Measurements from ENCODE around the gene SPRR1A. TPM values are rescaled to one million over a fixed set of nuclear protein-coding genes. Genes with fewer than 3 reads are reported as not detected.
"Not testable (repeated sequence)": the region's sequence is repeated elsewhere in the genome, so short reads cannot be mapped to it uniquely, and the experiment has no call there.

Gene SPRR1A
- polyA plus RNA-seq, 3 donors from 2014 or later: not detected

DNA sequence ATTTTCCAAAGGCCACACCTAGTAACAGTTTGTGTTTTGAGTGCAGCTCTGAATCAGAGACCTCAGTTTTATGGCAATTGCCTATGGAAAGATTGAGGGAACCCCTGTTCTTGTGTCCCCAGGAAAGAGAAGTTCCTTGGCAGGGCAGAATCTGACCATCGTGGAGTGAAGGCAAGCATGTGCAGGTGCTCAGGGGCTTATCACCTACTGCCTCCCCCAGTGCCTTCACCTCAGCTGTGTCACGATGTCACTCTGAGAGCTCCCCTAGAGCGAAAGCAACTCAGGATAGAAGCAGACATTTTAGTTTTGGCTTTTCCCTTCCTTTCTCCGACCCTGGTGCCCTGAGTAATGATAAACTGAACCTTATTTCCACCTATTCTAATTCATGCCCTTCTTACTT, 1.8 kb upstream of the SPRR1A start:
- H3K4me3 Mint-ChIP-seq: no peak overlapping the region
- H3K27ac Mint-ChIP-seq: no peak overlapping the region
- H3K9me3 Mint-ChIP-seq: peaks cover 0 to 2% (median 0%) of the 10 kb centered on the region in 6 donors
- H3K27me3 Mint-ChIP-seq (ENCODE audit: low read depth in 3 of 3): peaks cover 1 to 6% (median 4%) of the 10 kb centered on the region in 3 donors
- no peaks in the 10 kb centered on the region for H3K36me3 Mint-ChIP-seq
- no peaks in the 10 kb centered on the region for H3K4me1 Mint-ChIP-seq
- DNase-seq: no peak

DNA sequence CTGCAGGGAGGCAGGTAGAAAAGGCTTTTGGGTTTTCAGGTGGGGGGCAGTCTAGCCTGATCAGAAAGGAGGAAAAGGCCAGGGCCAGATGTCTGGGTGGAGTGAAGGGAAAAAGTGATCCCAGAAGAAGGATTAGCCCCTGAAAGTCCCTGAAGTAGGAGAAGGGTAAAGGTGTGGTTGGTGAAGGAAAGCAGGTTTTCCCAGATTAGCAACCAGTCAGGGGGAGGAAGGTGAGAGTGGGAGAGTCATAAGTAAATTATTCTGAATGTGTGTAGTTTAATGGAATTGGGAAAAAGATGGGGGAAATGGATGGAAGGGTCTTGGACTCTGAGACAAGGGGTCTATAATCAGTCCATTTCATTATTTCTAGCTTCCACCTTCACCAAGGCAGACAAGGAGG, 647 bp upstream of the SPRR1A start:
- Mint-ChIP-seq H3K36me3 (no peaks in the 10 kb centered on the region), H3K27ac (no peak overlapping the region), H3K27me3 (ENCODE audit: low read depth in 3 of 3) (peaks cover 1 to 10% (median 4%) of the 10 kb centered on the region in 3 donors), H3K9me3 (peaks cover 0 to 2% (median 0%) of the 10 kb centered on the region in 6 donors), H3K4me3 (no peak overlapping the region), H3K4me1 (no peaks in the 10 kb centered on the region)
- no peak for DNase-seq

GRCh38 chr1:152986578-152986977, 2.7 kb downstream of the SPRR1A start:
- no peak for DNase-seq
- Mint-ChIP-seq H3K4me1 (no peaks in the 10 kb centered on the region), H3K27ac (no peak overlapping the region), H3K4me3 (no peak overlapping the region), H3K36me3 (no peaks in the 10 kb centered on the region), H3K9me3 (peaks cover 0 to 8% (median 0%) of the 10 kb centered on the region in 6 donors), H3K27me3 (ENCODE audit: low read depth in 3 of 3) (peaks cover 1 to 8% (median 7%) of the 10 kb centered on the region in 3 donors)

- Mint-ChIP-seq H3K27me3 (ENCODE audit: low read depth in 3 of 3) (peaks cover 2 to 14% (median 3%) of the 10 kb centered on the region in 3 donors), H3K27ac (no peak overlapping the region), H3K36me3 (no peaks in the 10 kb centered on the region), H3K4me3 (no peak overlapping the region), H3K4me1 (no peaks in the 10 kb centered on the region), H3K9me3 (peaks cover 0 to 9% (median 0%) of the 10 kb centered on the region in 6 donors)
- DNase-seq: no peak
Observed at GRCh38 chr1:152993186-152993585, 9.3 kb downstream of the SPRR1A start.

- H3K36me3 Mint-ChIP-seq: no peaks in the 10 kb centered on the region
Observed at GRCh38 chr1:152995842-152996241, 12.0 kb downstream of the SPRR1A start.

GRCh38 chr1:152996633-152997400, 12.9 kb downstream of the SPRR1A start:
- Mint-ChIP-seq H3K27me3 (ENCODE audit: low read depth in 3 of 3) (peaks cover 3 to 11% (median 4%) of the 10 kb centered on the region in 3 donors), H3K9me3 (peaks cover 0 to 3% (median 0%) of the 10 kb centered on the region in 6 donors), H3K4me3 (no peak overlapping the region), H3K27ac (no peak overlapping the region), H3K4me1 (no peaks in the 10 kb centered on the region), H3K36me3 (no peaks in the 10 kb centered on the region)
- no peak for DNase-seq

More at GRCh38 chr1:152995842-152996241, 12.0 kb downstream of the SPRR1A start:
- H3K4me3 Mint-ChIP-seq: no peak overlapping the region
- H3K4me1 Mint-ChIP-seq: no peaks in the 10 kb centered on the region
- no peak overlapping the region for H3K27ac Mint-ChIP-seq
- H3K27me3 Mint-ChIP-seq (ENCODE audit: low read depth in 3 of 3): peaks cover 3 to 16% (median 4%) of the 10 kb centered on the region in 3 donors
- DNase-seq: no peak
- H3K9me3 Mint-ChIP-seq: peaks cover 0 to 3% (median 0%) of the 10 kb centered on the region in 6 donors

GRCh38 chr1:152997901-152998300, 14.0 kb downstream of the SPRR1A start:
- no peaks in the 10 kb centered on the region for H3K4me1 Mint-ChIP-seq
- H3K27ac Mint-ChIP-seq: no peak overlapping the region
- H3K36me3 Mint-ChIP-seq: no peaks in the 10 kb centered on the region
- peaks cover 0 to 3% (median 0%) of the 10 kb centered on the region in 6 donors for H3K9me3 Mint-ChIP-seq
- peaks cover 3 to 13% (median 4%) of the 10 kb centered on the region in 3 donors for H3K27me3 Mint-ChIP-seq (ENCODE audit: low read depth in 3 of 3)
- H3K4me3 Mint-ChIP-seq: no peak overlapping the region
- no peak for DNase-seq

DNA sequence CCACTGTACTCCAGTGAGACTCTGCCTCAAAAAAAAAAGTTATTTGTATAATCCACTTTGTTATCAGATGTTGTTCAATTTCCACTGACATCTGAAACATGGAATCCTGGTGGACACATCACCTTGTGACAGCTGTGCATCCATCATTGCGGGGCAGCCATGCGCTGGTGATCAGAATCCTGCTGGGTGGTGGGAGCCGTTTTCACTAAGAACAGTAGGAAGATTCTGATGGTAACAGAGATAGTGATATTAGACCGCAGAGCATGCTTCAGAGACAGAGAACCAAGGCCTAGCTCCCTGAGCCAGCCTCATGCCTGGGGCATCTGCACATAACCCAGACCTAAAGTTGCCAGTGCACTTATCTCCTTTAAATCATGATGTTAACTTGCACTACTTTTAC, 14.6 kb downstream of the SPRR1A start:
- Mint-ChIP-seq H3K4me1 (no peaks in the 10 kb centered on the region), H3K4me3 (no peak overlapping the region), H3K27ac (no peak overlapping the region), H3K9me3 (peaks cover 0 to 3% (median 0%) of the 10 kb centered on the region in 6 donors), H3K27me3 (ENCODE audit: low read depth in 3 of 3) (peaks cover 3 to 13% (median 4%) of the 10 kb centered on the region in 3 donors), H3K36me3 (no peaks in the 10 kb centered on the region)
- no peak for DNase-seq

GRCh38 chr1:152999818-153000217, 15.9 kb downstream of the SPRR1A start:
- no peaks in the 10 kb centered on the region for H3K36me3 Mint-ChIP-seq
- no peak overlapping the region for H3K27ac Mint-ChIP-seq
- DNase-seq: no peak
- peaks cover 0 to 3% (median 0%) of the 10 kb centered on the region in 6 donors for H3K9me3 Mint-ChIP-seq
- peaks cover 3 to 16% (median 4%) of the 10 kb centered on the region in 3 donors for H3K27me3 Mint-ChIP-seq (ENCODE audit: low read depth in 3 of 3)
- no peak overlapping the region for H3K4me3 Mint-ChIP-seq
- no peaks in the 10 kb centered on the region for H3K4me1 Mint-ChIP-seq

GRCh38 chr1:153000294-153000693, 16.4 kb downstream of the SPRR1A start:
- Mint-ChIP-seq H3K27me3 (ENCODE audit: low read depth in 3 of 3) (peaks cover 3 to 12% (median 4%) of the 10 kb centered on the region in 3 donors), H3K36me3 (no peaks in the 10 kb centered on the region), H3K9me3 (no peaks in the 10 kb centered on the region), H3K4me3 (no peak overlapping the region), H3K4me1 (no peaks in the 10 kb centered on the region), H3K27ac (no peak overlapping the region)
- DNase-seq: no peak

DNA sequence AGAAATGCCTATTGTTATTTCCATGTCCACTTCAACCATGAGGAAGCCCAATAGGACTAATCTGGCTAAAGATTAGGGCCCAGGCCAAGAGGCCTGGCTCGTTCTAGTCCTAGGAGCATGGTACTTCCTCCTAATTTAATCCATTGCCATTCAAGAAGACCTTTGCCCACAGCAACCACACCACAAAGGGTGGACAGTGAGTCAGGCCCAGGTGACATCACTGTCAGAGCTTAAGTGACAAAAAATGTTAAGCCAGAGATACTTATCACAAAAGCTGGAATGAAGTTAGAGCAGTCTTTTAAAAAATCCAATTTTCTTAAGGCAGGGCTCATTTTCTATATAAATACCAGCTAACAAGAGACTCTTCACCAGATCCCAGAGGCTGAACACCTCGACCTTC, 17.5 kb downstream of the SPRR1A start, which contains the start of gene SPRR3:
Gene SPRR3 (plus strand): TSS at position 368 of the 400 bp plus-strand sequence. CDS start 1,272 bp downstream, outside the sequence.
- H3K4me1 Mint-ChIP-seq: no peaks in the 10 kb centered on the region
- no peak within 1 kb of the TSS for H3K4me3 Mint-ChIP-seq
- no peaks in the 10 kb centered on the region for H3K36me3 Mint-ChIP-seq
- peaks cover 0 to 8% (median 4%) of the 10 kb centered on the region in 3 donors for H3K27me3 Mint-ChIP-seq (ENCODE audit: low read depth in 3 of 3)
- no peak within 1 kb of the TSS for H3K27ac Mint-ChIP-seq
- no peak for DNase-seq
- H3K9me3 Mint-ChIP-seq: no peaks in the 10 kb centered on the region

- not testable (repeated sequence) for H3K27ac Mint-ChIP-seq; DNase-seq; H3K27me3 Mint-ChIP-seq (ENCODE audit: low read depth in 3 of 3); H3K4me3 Mint-ChIP-seq; H3K36me3 Mint-ChIP-seq; H3K9me3 Mint-ChIP-seq; H3K4me1 Mint-ChIP-seq
Observed at GRCh38 chr1:153011235-153011758, 27.4 kb downstream of the SPRR1A start.

- not testable (repeated sequence) for H3K4me3 Mint-ChIP-seq, DNase-seq, H3K9me3 Mint-ChIP-seq, H3K4me1 Mint-ChIP-seq, H3K36me3 Mint-ChIP-seq, H3K27ac Mint-ChIP-seq
- H3K27me3 Mint-ChIP-seq (ENCODE audit: low read depth in 3 of 3): peaks cover 0 to 16% (median 4%) of the 10 kb centered on the region in 3 donors
Observed at GRCh38 chr1:153021829-153022228, 37.9 kb downstream of the SPRR1A start.

DNA sequence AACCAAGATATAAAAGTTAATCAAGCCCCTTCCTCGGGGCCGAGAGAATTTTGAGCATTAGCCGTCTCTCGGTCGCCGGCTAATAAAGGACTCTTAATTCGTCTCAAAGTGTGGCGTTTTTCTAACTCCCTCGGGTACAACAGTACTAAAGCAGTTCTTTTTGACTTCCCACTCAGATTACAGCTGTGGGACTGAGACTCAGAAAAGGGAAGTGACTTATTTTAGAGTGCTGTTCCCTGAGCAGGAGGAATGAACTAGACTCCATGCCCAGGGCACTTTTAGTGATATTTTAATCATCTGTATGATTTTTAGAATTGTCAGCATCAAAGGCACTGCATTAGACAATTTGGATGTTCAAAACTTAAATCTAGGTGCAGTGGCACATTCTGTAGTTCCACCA, 38.5 kb downstream of the SPRR1A start:
- not testable (repeated sequence) for H3K36me3 Mint-ChIP-seq, H3K4me3 Mint-ChIP-seq, H3K27ac Mint-ChIP-seq, DNase-seq, H3K4me1 Mint-ChIP-seq, H3K9me3 Mint-ChIP-seq
- H3K27me3 Mint-ChIP-seq (ENCODE audit: low read depth in 3 of 3): peaks cover 0 to 14% (median 4%) of the 10 kb centered on the region in 3 donors
